Measurements from ENCODE around the gene TNPO1. TPM values are rescaled to one million over a fixed set of nuclear protein-coding genes. Genes with fewer than 3 reads are reported as not detected.

Gene TNPO1
- total and polyA plus RNA-seq, 2 of the 8 experiments (the other 6 are each of a cell fraction or from before 2014, with no cell fraction given): 38.5 to 211 TPM

GRCh38 chr5:72834924-72835323, 18.5 kb downstream of the TNPO1 start:
- no peak for DNase-seq (ENCODE audit: low read depth in 1 of 2, low spot score in 2 of 2)
- Histone ChIP-seq H3K36me3 (ENCODE audit: control insufficient read depth in 2 of 4, insufficient read depth in 4 of 4, low read length in 3 of 4) (no peaks in the 10 kb centered on the region), H4K5ac (ENCODE audit: insufficient read length, low read depth, low read length) (no peak overlapping the region), H2AK5ac (ENCODE audit: low read depth, low read length) (no peak overlapping the region), H3K4me1 (replicated peaks in 1 of 4; ENCODE audit: control insufficient read depth in 3 of 4, insufficient read depth in 4 of 4, low read length in 3 of 4) (no peaks in the 10 kb centered on the region; a peak in 1 of 7 replicates), H3K27ac (ENCODE audit: low read depth, low read length) (no peak overlapping the region), H4K8ac (ENCODE audit: extremely low read depth, insufficient read depth, low read length) (no peak overlapping the region), H3K79me1 (ENCODE audit: low read depth, low read length) (peaks cover 4% of the 10 kb centered on the region; the same call in 1 of the 2 replicates), H3K14ac (ENCODE audit: insufficient read length) (no peak overlapping the region), H2BK5ac (ENCODE audit: low read depth, low read length) (no peak overlapping the region), H2BK15ac (ENCODE audit: low read length) (no peak overlapping the region), H3K23ac (ENCODE audit: insufficient read length) (no peak overlapping the region), H2AFZ (ENCODE audit: low read length) (no peak overlapping the region), H4K91ac (replicated peaks; ENCODE audit: insufficient read length, low read length) (no peak overlapping the region), H3K9me3 (ENCODE audit: insufficient read depth in 2 of 2, low read depth in 1 of 2, low read length in 1 of 2) (no peaks in the 10 kb centered on the region), H3K4me2 (ENCODE audit: insufficient read depth in 1 of 2, low read depth in 2 of 2, low read length in 2 of 2) (no peak overlapping the region), H3K18ac (ENCODE audit: extremely low read depth, low read length) (no peak overlapping the region), H3K56ac (replicated peaks; ENCODE audit: insufficient read length, low read depth, low read length) (no peak overlapping the region), H2BK20ac (ENCODE audit: low read length) (no peak overlapping the region), H3K4me3 (ENCODE audit: extremely low read depth in 1 of 4, insufficient read depth in 2 of 4, low read depth in 3 of 4, low read length in 4 of 4) (no peak overlapping the region), H3K23me2 (ENCODE audit: low read depth, low read length) (no peaks in the 10 kb centered on the region), H3K9ac (replicated peaks in 1 of 4; ENCODE audit: extremely low read depth in 1 of 4, low read depth in 3 of 4, low read length in 3 of 4) (no peak overlapping the region), H2BK12ac (ENCODE audit: low read depth, low read length) (no peak overlapping the region), H3K27me3 (replicated peaks in 1 of 4; ENCODE audit: control insufficient read depth in 3 of 4, extremely low read depth in 1 of 4, insufficient read depth in 3 of 4, low read length in 3 of 4) (peaks cover 0 to 1% (median 0%) of the 10 kb centered on the region in 4 experiments; a peak in 1 of 7 replicates), H3K4ac (replicated peaks; ENCODE audit: insufficient read length, low read depth, low read length) (no peak overlapping the region), H2BK120ac (replicated peaks; ENCODE audit: low read depth, low read length) (no peak overlapping the region), H4K20me1 (replicated peaks in 1 of 2; ENCODE audit: control insufficient read depth in 1 of 2, insufficient read depth in 2 of 2, low read length in 2 of 2) (peaks cover 1 to 5% of the 10 kb centered on the region in 2 experiments), H3K79me2 (ENCODE audit: control insufficient read depth in 1 of 2, insufficient read depth in 2 of 2, low read length in 2 of 2) (peaks cover under 1 to 23% of the 10 kb centered on the region in 2 experiments; a peak in 2 of 4 replicates)
- no peak for FAIRE-seq
- 94% methylated on average over 2 of the region's 2 CpGs; no CpG with 5 or more reads in 1 of the 2 experiments for WGBS, 2 experiments (ENCODE audit: extremely low coverage in 1 of 2, insufficient coverage in 1 of 2, insufficient read length in 1 of 2, insufficient replicate concordance in 2 of 2, low coverage in 1 of 2, low lambda C conversion rate in 2 of 2, missing lambda C conversion rate in 1 of 2)
- ChIA-PET CTCF (ENCODE audit: partially characterized antibody) (interaction anchor here (0.8 to 1.2 kb wide), 2 partner anchors 7 to 33 kb away, joined by 3 read pairs; no protein-coding TSS in a partner anchor), POLR2A (ENCODE audit: partially characterized antibody) (interaction anchor here (1.7 kb wide), 1 partner anchor 15 kb away, joined by 4 read pairs; no protein-coding TSS in a partner anchor)
- TF ChIP-seq KDM5A (IDR thresholded peaks at IDR 0.05; ENCODE audit: low read length) (no peak), RXRA (IDR thresholded peaks at IDR 0.05; ENCODE audit: insufficient read depth, low read depth, low read length) (no peak), BRCA1 (IDR thresholded peaks at IDR 0.05; ENCODE audit: low read depth, low read length) (no peak), BACH1 (IDR thresholded peaks at IDR 0.05; ENCODE audit: low read length) (no peak), CTBP2 (IDR thresholded peaks at IDR 0.05; ENCODE audit: borderline replicate concordance, insufficient read depth, insufficient read length, low read length) (no peak), YY1 (IDR thresholded peaks at IDR 0.05; ENCODE audit: low read depth, low read length) (no peak), RFX5 (IDR thresholded peaks at IDR 0.05; ENCODE audit: borderline replicate concordance, low read depth, low read length) (no peak), SRF (IDR thresholded peaks at IDR 0.05; ENCODE audit: low read depth, low read length) (no peak), RNF2 (IDR thresholded peaks at IDR 0.05; ENCODE audit: borderline replicate concordance, low read depth, low read length, missing control alignments, poor library complexity, severe bottlenecking) (no peak), TCF12 (IDR thresholded peaks at IDR 0.05; ENCODE audit: low read depth, low read length) (no peak), PHF8 (conservative IDR thresholded peaks at IDR 0.05; ENCODE audit: low read depth, low read length) (no peak), CBX5 (IDR thresholded peaks at IDR 0.05; ENCODE audit: low read depth, low read length) (no peak), GTF2F1 (IDR thresholded peaks at IDR 0.05; ENCODE audit: borderline replicate concordance, low read depth, low read length) (no peak), SP1 (IDR thresholded peaks at IDR 0.05; ENCODE audit: low read depth, low read length) (no peak)

All from H1 (cell line).